ENCODE measurements around the gene RFPL1. TPM values are rescaled to one million over a fixed set of nuclear protein-coding genes. Genes with fewer than 3 reads are reported as not detected.

The RFPL1 gene
- total and polyA plus RNA-seq, 2 of the 13 experiments (the other 11 are each of a cell fraction or from before 2014, with no cell fraction given) = not detected

DNA sequence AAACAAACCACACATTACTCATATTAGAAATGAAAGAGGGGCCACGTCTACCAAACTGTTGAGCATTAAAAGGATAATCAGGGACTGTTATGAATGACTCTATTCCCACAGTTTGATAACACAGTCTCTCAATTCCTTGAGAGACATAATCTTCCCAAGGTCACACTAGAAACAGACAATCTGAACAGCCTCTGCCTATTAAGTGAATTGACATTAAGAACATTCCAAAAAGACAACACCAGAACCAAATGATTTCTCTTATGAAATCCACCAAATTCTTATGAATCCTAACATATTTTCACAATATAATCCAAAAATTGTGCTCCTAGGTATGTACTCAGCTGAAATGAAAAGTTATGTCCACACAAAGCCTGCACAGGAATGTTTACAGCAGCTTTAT, 4.6 kb downstream of the RFPL1 start (continued):
- TF ChIP-seq, protein P1, sequence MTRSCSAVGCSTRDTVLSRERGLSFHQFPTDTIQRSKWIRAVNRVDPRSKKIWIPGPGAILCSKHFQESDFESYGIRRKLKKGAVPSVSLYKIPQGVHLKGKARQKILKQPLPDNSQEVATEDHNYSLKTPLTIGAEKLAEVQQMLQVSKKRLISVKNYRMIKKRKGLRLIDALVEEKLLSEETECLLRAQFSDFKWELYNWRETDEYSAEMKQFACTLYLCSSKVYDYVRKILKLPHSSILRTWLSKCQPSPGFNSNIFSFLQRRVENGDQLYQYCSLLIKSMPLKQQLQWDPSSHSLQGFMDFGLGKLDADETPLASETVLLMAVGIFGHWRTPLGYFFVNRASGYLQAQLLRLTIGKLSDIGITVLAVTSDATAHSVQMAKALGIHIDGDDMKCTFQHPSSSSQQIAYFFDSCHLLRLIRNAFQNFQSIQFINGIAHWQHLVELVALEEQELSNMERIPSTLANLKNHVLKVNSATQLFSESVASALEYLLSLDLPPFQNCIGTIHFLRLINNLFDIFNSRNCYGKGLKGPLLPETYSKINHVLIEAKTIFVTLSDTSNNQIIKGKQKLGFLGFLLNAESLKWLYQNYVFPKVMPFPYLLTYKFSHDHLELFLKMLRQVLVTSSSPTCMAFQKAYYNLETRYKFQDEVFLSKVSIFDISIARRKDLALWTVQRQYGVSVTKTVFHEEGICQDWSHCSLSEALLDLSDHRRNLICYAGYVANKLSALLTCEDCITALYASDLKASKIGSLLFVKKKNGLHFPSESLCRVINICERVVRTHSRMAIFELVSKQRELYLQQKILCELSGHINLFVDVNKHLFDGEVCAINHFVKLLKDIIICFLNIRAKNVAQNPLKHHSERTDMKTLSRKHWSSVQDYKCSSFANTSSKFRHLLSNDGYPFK (CRISPR knock-in tag; IDR thresholded peaks at IDR 0.05; ENCODE audit: borderline replicate concordance) = no peak

DNA sequence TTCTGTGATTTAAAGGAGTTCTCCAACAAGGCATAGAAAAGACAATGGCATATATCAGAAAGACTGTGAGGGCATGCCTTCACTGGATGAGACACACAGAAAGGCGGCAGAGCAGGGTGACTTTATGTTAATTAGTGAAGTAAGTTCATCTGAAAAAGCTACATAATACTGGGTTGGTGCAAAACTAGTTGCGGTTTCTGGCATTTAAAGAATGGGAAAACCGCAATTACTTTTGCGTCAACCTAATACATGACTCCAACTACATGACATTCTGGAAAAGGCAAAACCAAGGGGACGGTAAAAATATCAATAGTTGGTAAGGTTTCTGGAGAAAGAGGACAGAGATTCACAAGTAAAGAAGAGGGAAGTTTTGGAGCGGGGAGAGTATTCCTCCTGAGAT, 5.1 kb downstream of the RFPL1 start:
- no TSS peak for BruUV-seq (replicated peaks)
- FAIRE-seq (no peak), ATAC-seq (no peak), DNase-seq (ENCODE audit: low spot score) (no peak)
- Histone ChIP-seq H3K9me3 (ENCODE audit: low read length) (no peaks in the 10 kb centered on the region), H3K9ac (ENCODE audit: insufficient read depth, low read depth, low read length) (no peak overlapping the region), H4K20me1 (ENCODE audit: insufficient read depth, low read length) (no peaks in the 10 kb centered on the region), H3K4me1 (ENCODE audit: insufficient read depth, low read length) (no peaks in the 10 kb centered on the region), H2AFZ (ENCODE audit: low read length) (no peak overlapping the region), H3K4me2 (ENCODE audit: low read depth, low read length) (no peak overlapping the region), H3K4me3 (replicated peaks in 1 of 3; ENCODE audit: insufficient read depth in 1 of 3, low read depth in 2 of 3, low read length in 3 of 3) (no peak overlapping the region), H3K27ac (ENCODE audit: extremely low read length, insufficient read depth, low read length) (no peak overlapping the region), H3K27me3 (ENCODE audit: control insufficient read depth in 1 of 2, insufficient read depth in 2 of 2, low read length in 2 of 2) (peaks cover 0 to 12% of the 10 kb centered on the region in 2 experiments; a peak in 1 of 5 replicates), H3K36me3 (replicated peaks in 1 of 2; ENCODE audit: control insufficient read depth in 1 of 2, insufficient read depth in 2 of 2, low read length in 2 of 2) (no peaks in the 10 kb centered on the region), H3K79me2 (ENCODE audit: insufficient read depth, low read length) (no peaks in the 10 kb centered on the region)
- ChIA-PET POLR2A (no interaction called here), CTCF (ENCODE audit: low intra/inter-chr PET ratio, low total read pairs) (no interaction called here)
- TF ChIP-seq, protein P2, sequence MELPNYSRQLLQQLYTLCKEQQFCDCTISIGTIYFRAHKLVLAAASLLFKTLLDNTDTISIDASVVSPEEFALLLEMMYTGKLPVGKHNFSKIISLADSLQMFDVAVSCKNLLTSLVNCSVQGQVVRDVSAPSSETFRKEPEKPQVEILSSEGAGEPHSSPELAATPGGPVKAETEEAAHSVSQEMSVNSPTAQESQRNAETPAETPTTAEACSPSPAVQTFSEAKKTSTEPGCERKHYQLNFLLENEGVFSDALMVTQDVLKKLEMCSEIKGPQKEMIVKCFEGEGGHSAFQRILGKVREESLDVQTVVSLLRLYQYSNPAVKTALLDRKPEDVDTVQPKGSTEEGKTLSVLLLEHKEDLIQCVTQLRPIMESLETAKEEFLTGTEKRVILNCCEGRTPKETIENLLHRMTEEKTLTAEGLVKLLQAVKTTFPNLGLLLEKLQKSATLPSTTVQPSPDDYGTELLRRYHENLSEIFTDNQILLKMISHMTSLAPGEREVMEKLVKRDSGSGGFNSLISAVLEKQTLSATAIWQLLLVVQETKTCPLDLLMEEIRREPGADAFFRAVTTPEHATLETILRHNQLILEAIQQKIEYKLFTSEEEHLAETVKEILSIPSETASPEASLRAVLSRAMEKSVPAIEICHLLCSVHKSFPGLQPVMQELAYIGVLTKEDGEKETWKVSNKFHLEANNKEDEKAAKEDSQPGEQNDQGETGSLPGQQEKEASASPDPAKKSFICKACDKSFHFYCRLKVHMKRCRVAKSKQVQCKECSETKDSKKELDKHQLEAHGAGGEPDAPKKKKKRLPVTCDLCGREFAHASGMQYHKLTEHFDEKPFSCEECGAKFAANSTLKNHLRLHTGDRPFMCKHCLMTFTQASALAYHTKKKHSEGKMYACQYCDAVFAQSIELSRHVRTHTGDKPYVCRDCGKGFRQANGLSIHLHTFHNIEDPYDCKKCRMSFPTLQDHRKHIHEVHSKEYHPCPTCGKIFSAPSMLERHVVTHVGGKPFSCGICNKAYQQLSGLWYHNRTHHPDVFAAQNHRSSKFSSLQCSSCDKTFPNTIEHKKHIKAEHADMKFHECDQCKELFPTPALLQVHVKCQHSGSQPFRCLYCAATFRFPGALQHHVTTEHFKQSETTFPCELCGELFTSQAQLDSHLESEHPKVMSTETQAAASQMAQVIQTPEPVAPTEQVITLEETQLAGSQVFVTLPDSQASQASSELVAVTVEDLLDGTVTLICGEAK (IDR thresholded peaks at IDR 0.05) = peak; percentile 76
- TF ChIP-seq, protein P2 (CRISPR knock-in tag; IDR thresholded peaks at IDR 0.05) = no peak
- TF ChIP-seq, protein P3, sequence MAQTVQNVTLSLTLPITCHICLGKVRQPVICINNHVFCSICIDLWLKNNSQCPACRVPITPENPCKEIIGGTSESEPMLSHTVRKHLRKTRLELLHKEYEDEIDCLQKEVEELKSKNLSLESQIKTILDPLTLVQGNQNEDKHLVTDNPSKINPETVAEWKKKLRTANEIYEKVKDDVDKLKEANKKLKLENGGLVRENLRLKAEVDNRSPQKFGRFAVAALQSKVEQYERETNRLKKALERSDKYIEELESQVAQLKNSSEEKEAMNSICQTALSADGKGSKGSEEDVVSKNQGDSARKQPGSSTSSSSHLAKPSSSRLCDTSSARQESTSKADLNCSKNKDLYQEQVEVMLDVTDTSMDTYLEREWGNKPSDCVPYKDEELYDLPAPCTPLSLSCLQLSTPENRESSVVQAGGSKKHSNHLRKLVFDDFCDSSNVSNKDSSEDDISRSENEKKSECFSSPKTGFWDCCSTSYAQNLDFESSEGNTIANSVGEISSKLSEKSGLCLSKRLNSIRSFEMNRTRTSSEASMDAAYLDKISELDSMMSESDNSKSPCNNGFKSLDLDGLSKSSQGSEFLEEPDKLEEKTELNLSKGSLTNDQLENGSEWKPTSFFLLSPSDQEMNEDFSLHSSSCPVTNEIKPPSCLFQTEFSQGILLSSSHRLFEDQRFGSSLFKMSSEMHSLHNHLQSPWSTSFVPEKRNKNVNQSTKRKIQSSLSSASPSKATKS (CRISPR knock-in tag; IDR thresholded peaks at IDR 0.05) = no peak
- in situ Hi-C loops (cut with HindIII; ENCODE audit: extremely low pct_ligation_motif_present, low pct_unique_long_range_greater_than_20kb) (no loop called here), intact Hi-C loops (cut with micrococcal nuclease; ENCODE audit: unreplicated experiment) (no loop called here)
- WGBS (ENCODE audit: low lambda C conversion rate) = 3% methylated on average over 6 of the region's 6 CpGs
